ENCODE data around the gene OR6V1. TPM values are rescaled to one million over a fixed set of nuclear protein-coding genes. Genes with fewer than 3 reads are reported as not detected.

Gene OR6V1
- total RNA-seq (ENCODE audit: low replicate concordance), result not detected in 2 replicates

GRCh38 chr7:143052041-143052440 is at the start of gene OR6V1:
OR6V1 (plus strand) TSS chr7:143052341; CDS start chr7:143052341, 0 bp downstream.
- no peak for TF ChIP-seq CTCF (IDR thresholded peaks at IDR 0.05; ENCODE audit: insufficient read depth, low read length)
- no peak within 1 kb of the TSS for H3K4me3 ChIP-seq (ENCODE audit: low read depth, low read length)

GRCh38 chr7:143002898-143003297 is 49.2 kb upstream of the OR6V1 start:
- no peak for TF ChIP-seq CTCF (IDR thresholded peaks at IDR 0.05; ENCODE audit: insufficient read depth, low read length)
- H3K4me3 ChIP-seq (ENCODE audit: low read depth, low read length), result no peak overlapping the region
- no peak for DNase-seq (ENCODE audit: low read depth)

More at GRCh38 chr7:143052041-143052440, at the start of gene OR6V1:
- DNase-seq (ENCODE audit: low read depth), result no peak

GRCh38 chr7:143003393-143004051 is 48.6 kb upstream of the OR6V1 start:
- peak; percentile 75 for DNase-seq (ENCODE audit: low read depth)
- H3K4me3 ChIP-seq (ENCODE audit: low read depth, low read length), result peak overlapping the region; percentile 52
- peak; percentile 77 for TF ChIP-seq CTCF (IDR thresholded peaks at IDR 0.05; ENCODE audit: insufficient read depth, low read length)

- no peak for TF ChIP-seq CTCF (IDR thresholded peaks at IDR 0.05; ENCODE audit: insufficient read depth, low read length)
- no peak for DNase-seq (ENCODE audit: low read depth)
- H3K4me3 ChIP-seq (ENCODE audit: low read depth, low read length), result no peak overlapping the region
These were observed 46.4 kb upstream of the OR6V1 start for GRCh38 chr7:143005632-143006260.

- peak; percentile 94 for TF ChIP-seq CTCF (IDR thresholded peaks at IDR 0.05; ENCODE audit: insufficient read depth, low read length)
- H3K4me3 ChIP-seq (ENCODE audit: low read depth, low read length), result no peak overlapping the region
- DNase-seq (ENCODE audit: low read depth), result peak; percentile 72
These were observed 43.9 kb upstream of the OR6V1 start for GRCh38 chr7:143008007-143008901.

GRCh38 chr7:143012001-143012400 is 40.1 kb upstream of the OR6V1 start:
- no peak for DNase-seq (ENCODE audit: low read depth)
- no peak for TF ChIP-seq CTCF (IDR thresholded peaks at IDR 0.05; ENCODE audit: insufficient read depth, low read length)
- no peak overlapping the region for H3K4me3 ChIP-seq (ENCODE audit: low read depth, low read length)

All from fibroblast of the aortic adventitia (primary cell).